ENCODE measurements around the gene HCFC1. TPM values are rescaled to one million over a fixed set of nuclear protein-coding genes. Genes with fewer than 3 reads are reported as not detected.

HCFC1 gene
- polyA plus RNA-seq, 2 of the 4 experiments (the other 2 are of a cell fraction) = 4.4 to 33.3 TPM

DNA sequence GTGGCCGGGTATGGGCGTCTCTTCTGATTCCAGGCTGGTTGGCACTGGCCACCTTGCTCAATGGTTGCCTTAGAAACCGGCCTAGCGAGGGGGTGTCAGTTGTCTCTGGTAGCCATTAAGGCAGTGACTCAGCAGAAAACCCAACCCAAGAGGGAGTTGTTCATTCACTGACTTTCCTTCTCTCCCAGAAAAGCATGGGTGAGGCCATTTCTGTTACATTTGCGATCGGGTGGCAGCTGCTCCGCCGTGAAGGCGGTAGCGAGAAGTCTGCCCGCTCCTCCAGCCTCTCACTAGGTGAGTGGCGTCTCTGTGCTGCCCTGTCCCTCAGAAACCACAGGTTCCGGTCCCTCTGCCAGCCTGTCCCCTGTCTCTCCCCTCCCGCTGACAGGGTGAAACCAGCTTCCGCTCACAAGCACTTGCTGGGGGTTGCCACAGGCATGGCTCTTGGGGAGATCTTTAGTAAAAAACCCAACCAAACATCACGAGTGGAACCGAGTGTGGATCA lies 30.6 kb upstream of the HCFC1 start (continued):
- TF ChIP-seq, protein P1, sequence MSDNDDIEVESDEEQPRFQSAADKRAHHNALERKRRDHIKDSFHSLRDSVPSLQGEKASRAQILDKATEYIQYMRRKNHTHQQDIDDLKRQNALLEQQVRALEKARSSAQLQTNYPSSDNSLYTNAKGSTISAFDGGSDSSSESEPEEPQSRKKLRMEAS (IDR thresholded peaks at IDR 0.05) = no peak
- TF ChIP-seq E2F6 (IDR thresholded peaks at IDR 0.05; ENCODE audit: borderline replicate concordance, low read depth) (no peak), CHD4 (IDR thresholded peaks at IDR 0.05; ENCODE audit: borderline replicate concordance) (no peak), GATA3 (IDR thresholded peaks at IDR 0.05; ENCODE audit: borderline replicate concordance) (no peak), PHF8 (IDR thresholded peaks at IDR 0.05; ENCODE audit: borderline replicate concordance, low read depth) (no peak), KDM1A (IDR thresholded peaks at IDR 0.05; ENCODE audit: low read depth) (no peak), ZC3H11A (IDR thresholded peaks at IDR 0.05) (no peak), JUN (IDR thresholded peaks at IDR 0.05) (no peak), SMC3 (IDR thresholded peaks at IDR 0.05) (no peak), BHLHE40 (IDR thresholded peaks at IDR 0.05; ENCODE audit: low read depth, low read length) (no peak), TP53 (CRISPR knock-in tag; IDR thresholded peaks at IDR 0.05) (0 out of 2 replicates have a peak, but pooled peaks have one; percentile 30), RFX5 (IDR thresholded peaks at IDR 0.05) (no peak), MYC (IDR thresholded peaks at IDR 0.05; ENCODE audit: borderline replicate concordance, low read length) (no peak), ZFP36 (IDR thresholded peaks at IDR 0.05; ENCODE audit: borderline replicate concordance, partially characterized antibody) (no peak), SREBF2 (IDR thresholded peaks at IDR 0.05) (no peak), KDM5A (IDR thresholded peaks at IDR 0.05) (no peak), FOXS1 (CRISPR knock-in tag; IDR thresholded peaks at IDR 0.05) (no peak), EHMT2 (IDR thresholded peaks at IDR 0.05; ENCODE audit: low read depth) (no peak), ATOH8 (CRISPR knock-in tag; IDR thresholded peaks at IDR 0.05; ENCODE audit: low read depth) (peak; percentile 93), ZNF302 (CRISPR knock-in tag; IDR thresholded peaks at IDR 0.05) (no peak), EHF (CRISPR knock-in tag; IDR thresholded peaks at IDR 0.05) (peak; percentile 91; the same call in 1 of the 2 replicates), ZSCAN20 (CRISPR knock-in tag; IDR thresholded peaks at IDR 0.05) (peak; percentile 54; the same call in 1 of the 2 replicates), RCOR1 (IDR thresholded peaks at IDR 0.05; ENCODE audit: low read depth, low read length) (no peak), HOXB5 (CRISPR knock-in tag; IDR thresholded peaks at IDR 0.05) (peak; percentile 87), CHD2 (IDR thresholded peaks at IDR 0.05; ENCODE audit: low read length, partially characterized antibody) (no peak), MAFK (IDR thresholded peaks at IDR 0.05; ENCODE audit: partially characterized antibody) (peak; percentile 93), CBX8 (IDR thresholded peaks at IDR 0.05) (no peak), RAD21 (conservative IDR thresholded peaks at IDR 0.05 in 1 of 2, IDR thresholded peaks at IDR 0.05 in 1 of 2) (no peak), BCL3 (IDR thresholded peaks at IDR 0.05) (no peak), POLR2A (IDR thresholded peaks at IDR 0.05; ENCODE audit: low read length) (no peak), FOSL2 (IDR thresholded peaks at IDR 0.05) (no peak), FOSL2 (CRISPR knock-in tag; IDR thresholded peaks at IDR 0.05) (no peak), HOXB13 (CRISPR knock-in tag; IDR thresholded peaks at IDR 0.05; ENCODE audit: low read depth) (peak; percentile 93), CEBPB (IDR thresholded peaks at IDR 0.05) (no peak), RNF2 (IDR thresholded peaks at IDR 0.05; ENCODE audit: borderline replicate concordance, low read depth) (no peak)
- TF ChIP-seq, protein P2, sequence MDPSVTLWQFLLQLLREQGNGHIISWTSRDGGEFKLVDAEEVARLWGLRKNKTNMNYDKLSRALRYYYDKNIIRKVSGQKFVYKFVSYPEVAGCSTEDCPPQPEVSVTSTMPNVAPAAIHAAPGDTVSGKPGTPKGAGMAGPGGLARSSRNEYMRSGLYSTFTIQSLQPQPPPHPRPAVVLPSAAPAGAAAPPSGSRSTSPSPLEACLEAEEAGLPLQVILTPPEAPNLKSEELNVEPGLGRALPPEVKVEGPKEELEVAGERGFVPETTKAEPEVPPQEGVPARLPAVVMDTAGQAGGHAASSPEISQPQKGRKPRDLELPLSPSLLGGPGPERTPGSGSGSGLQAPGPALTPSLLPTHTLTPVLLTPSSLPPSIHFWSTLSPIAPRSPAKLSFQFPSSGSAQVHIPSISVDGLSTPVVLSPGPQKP (IDR thresholded peaks at IDR 0.05; ENCODE audit: low read depth, low read length) = no peak
- TF ChIP-seq, protein P3, sequence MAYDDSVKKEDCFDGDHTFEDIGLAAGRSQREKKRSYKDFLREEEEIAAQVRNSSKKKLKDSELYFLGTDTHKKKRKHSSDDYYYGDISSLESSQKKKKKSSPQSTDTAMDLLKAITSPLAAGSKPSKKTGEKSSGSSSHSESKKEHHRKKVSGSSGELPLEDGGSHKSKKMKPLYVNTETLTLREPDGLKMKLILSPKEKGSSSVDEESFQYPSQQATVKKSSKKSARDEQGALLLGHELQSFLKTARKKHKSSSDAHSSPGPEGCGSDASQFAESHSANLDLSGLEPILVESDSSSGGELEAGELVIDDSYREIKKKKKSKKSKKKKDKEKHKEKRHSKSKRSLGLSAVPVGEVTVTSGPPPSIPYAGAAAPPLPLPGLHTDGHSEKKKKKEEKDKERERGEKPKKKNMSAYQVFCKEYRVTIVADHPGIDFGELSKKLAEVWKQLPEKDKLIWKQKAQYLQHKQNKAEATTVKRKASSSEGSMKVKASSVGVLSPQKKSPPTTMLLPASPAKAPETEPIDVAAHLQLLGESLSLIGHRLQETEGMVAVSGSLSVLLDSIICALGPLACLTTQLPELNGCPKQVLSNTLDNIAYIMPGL (CRISPR knock-in tag; IDR thresholded peaks at IDR 0.05; ENCODE audit: borderline replicate concordance) = no peak
- TF ChIP-seq, protein P4, sequence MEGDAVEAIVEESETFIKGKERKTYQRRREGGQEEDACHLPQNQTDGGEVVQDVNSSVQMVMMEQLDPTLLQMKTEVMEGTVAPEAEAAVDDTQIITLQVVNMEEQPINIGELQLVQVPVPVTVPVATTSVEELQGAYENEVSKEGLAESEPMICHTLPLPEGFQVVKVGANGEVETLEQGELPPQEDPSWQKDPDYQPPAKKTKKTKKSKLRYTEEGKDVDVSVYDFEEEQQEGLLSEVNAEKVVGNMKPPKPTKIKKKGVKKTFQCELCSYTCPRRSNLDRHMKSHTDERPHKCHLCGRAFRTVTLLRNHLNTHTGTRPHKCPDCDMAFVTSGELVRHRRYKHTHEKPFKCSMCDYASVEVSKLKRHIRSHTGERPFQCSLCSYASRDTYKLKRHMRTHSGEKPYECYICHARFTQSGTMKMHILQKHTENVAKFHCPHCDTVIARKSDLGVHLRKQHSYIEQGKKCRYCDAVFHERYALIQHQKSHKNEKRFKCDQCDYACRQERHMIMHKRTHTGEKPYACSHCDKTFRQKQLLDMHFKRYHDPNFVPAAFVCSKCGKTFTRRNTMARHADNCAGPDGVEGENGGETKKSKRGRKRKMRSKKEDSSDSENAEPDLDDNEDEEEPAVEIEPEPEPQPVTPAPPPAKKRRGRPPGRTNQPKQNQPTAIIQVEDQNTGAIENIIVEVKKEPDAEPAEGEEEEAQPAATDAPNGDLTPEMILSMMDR (IDR thresholded peaks at IDR 0.05) = no peak

Data from A549 (cell line).